ENCODE measurements around the gene FADS3.

FADS3 gene

GRCh38 chr11:61926235-61926634 lies 34.9 kb upstream of the FADS3 start:
- DNase-seq (ENCODE audit: low spot score) = no peak
- TF ChIP-seq CTCF (IDR thresholded peaks at IDR 0.05; ENCODE audit: extremely low read depth, missing control alignments) = no peak

DNA sequence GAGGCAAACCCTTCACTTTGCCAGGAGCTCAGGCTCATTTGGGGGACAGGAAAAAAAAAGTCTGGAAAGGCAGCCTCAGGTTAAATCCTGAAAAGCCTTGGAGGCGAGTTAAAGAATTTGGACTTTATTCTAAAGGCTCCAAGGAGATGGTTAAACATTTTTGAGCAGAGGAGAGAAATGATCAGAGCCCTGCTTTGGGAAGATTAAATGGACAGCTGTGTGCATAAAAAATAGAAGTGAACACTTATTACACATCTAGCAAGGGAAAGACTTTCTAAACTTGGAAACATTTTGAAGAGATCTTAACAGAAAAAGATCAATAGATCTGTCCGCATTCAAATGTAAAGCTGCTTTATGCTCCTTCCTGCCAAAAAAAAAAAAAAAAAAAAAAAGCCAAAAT lies 34.4 kb upstream of the FADS3 start:
- DNase-seq (ENCODE audit: low spot score) = no peak
- no peak for TF ChIP-seq CTCF (IDR thresholded peaks at IDR 0.05; ENCODE audit: extremely low read depth, missing control alignments)

DNA sequence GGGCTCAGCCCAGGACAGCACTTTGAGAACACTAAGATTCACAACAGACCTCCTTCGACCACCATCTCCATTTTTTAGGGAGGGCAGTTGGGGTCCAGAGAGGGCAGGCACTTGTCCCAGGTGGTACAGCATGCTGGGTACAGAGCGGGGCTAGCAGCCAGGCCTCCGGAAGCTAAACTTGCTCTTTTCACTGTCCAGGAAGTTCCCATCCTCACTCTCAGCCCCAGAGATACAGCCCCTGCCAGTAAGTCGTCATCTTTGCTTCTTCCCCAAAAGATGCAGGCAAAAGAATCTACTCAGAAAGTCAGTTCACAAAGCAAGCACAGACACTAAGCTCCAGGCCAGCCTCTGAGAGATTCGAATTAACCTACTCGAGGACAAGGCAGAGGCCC lies 32.7 kb upstream of the FADS3 start:
- TF ChIP-seq CTCF (IDR thresholded peaks at IDR 0.05; ENCODE audit: extremely low read depth, missing control alignments) = no peak
- DNase-seq (ENCODE audit: low spot score) = no peak

DNA sequence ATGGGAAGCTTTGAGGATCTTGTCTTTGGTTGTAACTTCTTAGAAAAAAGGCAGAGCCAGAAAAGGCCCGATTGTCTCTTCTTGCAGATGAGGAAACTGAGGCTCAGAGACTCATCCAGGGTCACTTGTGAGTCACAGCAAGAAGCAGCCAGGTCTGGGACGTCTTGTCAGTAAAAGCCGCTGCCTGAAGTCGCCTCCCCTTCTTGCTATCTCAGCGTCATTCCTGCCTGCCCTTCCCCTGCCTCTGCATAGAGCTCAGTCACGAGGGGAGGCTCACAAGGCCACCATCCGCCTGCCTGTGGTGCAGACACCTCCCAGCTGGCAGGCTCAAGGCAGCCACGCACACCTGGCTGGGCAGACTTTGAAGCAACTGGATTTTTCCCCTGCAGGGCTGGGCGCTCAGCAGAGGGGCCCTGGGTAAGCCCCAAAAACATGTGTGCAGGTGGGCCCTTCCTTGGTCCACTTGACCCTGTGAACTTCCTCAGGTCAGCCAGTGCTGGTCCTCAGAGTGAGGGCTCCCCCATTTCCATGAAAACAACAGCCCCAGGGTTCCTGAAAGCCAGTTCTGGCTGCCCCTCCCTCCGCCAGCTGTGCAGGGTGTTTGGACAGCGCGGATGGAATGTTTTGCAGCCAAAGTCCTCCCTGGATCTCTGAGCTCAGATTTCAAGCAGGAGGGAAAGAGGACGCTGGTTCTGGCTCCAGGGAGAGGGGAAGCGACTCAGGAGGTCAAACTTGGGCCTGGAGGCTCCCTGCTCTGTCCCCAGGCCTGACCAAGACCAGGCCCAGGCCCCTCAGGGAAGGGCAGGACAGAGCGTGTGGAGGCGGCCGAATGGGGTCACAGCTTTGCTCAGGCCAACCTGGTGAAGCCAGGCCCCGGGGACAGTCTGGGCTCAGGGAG lies 32.1 kb upstream of the FADS3 start:
- TF ChIP-seq CTCF (IDR thresholded peaks at IDR 0.05; ENCODE audit: extremely low read depth, missing control alignments) = no peak
- DNase-seq (ENCODE audit: low spot score) = no peak

- TF ChIP-seq CTCF (IDR thresholded peaks at IDR 0.05; ENCODE audit: extremely low read depth, missing control alignments) = no peak
- no peak for DNase-seq (ENCODE audit: low spot score)
Observed at GRCh38 chr11:61922539-61922938, 31.2 kb upstream of the FADS3 start.

DNA sequence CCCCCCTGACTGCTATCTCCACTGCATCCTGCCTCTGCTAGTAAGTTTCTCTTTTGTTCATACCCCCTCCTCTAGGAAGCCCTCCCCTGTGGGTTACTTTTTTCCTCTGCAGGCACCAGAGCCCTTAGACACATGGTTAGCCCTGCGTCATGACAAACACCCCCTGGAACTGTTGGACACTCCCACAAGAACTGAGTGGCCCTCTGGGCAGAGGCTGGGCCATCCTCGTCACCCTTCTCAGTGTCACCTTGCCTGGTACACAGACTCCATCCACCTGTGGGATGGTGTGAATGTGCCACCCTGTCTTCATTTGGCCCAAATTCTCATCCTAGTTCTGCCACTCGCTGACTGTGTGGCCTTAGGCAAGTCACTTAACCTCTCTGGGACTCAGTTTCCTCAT lies 30.1 kb upstream of the FADS3 start:
- no peak for TF ChIP-seq CTCF (IDR thresholded peaks at IDR 0.05; ENCODE audit: extremely low read depth, missing control alignments)
- DNase-seq (ENCODE audit: low spot score) = no peak

GRCh38 chr11:61919705-61920631 lies 28.6 kb upstream of the FADS3 start:
- DNase-seq (ENCODE audit: low spot score) = no peak
- TF ChIP-seq CTCF (IDR thresholded peaks at IDR 0.05; ENCODE audit: extremely low read depth, missing control alignments) = no peak
